ENCODE data around the gene VPS52.

Gene VPS52

DNA sequence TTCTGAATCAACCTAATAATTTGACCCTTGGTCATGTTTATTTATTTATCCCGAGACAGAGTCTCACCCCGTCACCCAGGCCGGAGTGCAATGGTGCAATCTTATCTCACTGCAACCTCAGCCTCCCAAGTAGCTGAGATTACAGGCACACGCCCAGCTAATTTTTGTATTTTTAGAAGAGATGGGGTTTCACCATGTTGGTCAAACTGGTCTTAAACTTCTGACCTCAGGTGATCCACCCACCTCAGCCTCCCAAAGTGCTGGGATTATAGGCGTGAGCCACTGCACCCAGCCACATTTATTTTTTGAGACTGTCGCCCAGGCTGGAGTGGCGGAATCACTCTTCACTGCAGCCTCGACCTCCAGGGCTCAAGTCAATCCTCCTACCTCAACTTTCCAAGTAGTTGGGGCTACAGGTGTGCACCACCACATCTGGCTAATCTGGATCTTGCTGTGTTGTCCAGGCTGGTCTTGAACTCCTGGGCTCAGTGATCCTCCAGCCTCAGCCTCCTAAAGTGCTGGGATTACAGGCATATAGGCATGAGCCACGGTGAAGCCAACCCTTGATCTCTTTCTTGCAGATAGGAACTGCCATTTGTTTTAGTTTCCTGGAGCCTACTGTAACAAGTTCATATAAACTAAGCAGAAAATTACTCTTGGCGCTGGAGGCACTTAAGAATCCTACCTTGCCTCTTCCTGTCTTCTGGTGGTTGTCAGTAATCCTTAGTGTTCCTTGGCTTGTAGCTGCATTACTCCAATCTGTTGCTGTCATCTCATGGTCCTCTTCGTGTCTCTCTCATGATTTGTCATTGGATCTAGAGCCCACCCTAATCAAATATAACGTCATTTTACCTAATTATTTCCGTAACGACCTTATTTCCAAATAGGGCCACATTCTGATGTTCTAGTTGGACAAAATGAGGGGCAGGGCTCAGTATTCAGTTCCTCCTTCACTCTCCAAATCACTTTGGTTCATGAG, 2.5 kb upstream of the VPS52 start:
- TF ChIP-seq, protein P1, sequence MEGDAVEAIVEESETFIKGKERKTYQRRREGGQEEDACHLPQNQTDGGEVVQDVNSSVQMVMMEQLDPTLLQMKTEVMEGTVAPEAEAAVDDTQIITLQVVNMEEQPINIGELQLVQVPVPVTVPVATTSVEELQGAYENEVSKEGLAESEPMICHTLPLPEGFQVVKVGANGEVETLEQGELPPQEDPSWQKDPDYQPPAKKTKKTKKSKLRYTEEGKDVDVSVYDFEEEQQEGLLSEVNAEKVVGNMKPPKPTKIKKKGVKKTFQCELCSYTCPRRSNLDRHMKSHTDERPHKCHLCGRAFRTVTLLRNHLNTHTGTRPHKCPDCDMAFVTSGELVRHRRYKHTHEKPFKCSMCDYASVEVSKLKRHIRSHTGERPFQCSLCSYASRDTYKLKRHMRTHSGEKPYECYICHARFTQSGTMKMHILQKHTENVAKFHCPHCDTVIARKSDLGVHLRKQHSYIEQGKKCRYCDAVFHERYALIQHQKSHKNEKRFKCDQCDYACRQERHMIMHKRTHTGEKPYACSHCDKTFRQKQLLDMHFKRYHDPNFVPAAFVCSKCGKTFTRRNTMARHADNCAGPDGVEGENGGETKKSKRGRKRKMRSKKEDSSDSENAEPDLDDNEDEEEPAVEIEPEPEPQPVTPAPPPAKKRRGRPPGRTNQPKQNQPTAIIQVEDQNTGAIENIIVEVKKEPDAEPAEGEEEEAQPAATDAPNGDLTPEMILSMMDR (IDR thresholded peaks at IDR 0.05) = no peak

DNA sequence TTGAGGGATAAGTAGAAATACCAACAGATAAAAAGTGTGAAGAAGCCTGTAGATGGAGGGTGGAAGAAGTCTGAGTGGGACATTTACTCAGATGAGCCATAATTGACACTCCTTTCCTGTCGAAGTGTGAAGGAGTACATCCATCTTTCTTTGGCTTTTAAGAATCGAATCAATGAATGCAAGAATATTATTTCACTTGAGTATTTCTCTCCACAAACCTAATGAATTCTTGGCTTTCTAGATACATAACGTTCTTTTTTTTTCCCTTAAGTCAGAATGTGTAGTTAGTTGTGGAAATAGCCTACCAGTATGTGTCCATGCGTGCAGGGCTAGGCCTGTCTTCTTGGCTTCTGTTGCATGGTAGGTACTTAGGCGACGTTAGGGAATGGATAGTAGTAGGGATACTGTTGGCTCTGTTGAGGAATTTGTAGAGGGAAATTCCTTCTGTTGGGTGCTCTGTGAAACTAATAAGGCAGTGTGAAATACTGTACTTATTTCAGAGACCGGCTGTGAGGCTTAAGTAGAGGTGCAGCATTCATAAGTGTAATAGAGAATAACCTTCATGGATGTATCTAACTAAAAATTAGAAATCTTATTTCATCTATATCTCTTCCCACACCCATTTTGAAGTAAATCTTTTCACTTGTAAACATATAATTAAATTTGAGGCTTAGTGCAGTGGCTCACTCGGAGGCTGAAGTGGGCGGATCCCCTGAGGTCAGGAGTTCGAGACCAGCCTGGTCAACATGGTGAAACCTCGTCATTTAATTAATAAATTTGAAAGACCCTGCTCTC, 1.6 kb upstream of the VPS52 start:
- TF ChIP-seq, protein P1 (IDR thresholded peaks at IDR 0.05) = no peak

DNA sequence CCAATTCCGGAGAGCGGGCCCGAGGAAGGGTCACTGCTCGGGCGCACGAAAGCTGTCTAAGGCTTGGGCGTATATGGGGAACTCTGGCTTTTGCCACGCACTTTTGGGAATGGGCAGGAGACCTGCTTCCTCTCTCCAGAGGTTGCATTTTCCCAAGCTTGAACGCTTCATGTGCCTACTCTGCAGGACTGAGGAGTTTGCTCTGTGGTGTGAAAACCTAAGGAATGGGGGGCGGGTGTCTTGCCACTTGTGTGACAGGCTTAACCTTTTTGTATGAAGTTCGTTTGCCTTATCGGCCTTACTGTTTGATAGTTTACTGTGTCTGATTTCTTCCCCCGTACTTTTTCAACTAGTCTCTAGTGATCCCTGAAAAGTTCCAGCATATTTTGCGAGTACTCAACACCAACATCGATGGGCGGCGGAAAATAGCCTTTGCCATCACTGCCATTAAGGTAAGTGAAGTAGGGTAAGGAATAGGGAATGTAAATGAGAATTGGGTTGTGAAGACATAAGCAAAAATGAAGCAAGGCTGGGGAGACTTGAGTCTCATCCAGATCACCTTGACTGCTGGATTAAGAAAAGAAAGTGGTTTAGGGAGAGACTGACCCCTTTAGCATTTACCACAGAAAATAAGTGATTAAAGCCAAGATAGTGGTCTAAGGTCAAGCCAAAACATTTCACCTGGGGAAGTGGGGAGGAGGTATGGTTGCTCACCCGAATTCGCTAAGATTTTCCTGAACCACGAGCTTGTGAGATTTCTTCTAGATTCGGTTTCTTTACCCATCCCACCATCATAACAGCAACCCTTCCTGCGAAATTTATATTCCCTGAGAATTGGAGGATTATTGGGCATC, 826 bp upstream of the VPS52 start:
- TF ChIP-seq, protein P1 (IDR thresholded peaks at IDR 0.05) = no peak

DNA sequence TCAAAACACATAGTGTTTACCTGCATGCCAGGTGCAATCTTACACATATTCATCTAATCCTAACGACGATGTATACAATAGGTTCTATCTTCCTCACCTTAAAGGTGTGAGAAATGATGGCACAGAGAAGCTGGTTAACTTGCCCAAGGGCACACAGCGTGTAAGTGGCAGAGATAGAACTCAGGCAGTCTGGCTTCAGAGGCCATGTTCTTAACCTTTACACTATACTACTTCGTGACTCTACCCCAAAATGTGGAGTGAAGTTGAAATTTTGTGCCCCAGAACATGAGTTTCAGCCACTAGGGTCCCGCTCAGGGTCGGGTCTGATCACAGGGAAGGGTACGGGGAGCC, 584 bp downstream of the VPS52 start:
- TF ChIP-seq, protein P1 (IDR thresholded peaks at IDR 0.05) = no peak

DNA sequence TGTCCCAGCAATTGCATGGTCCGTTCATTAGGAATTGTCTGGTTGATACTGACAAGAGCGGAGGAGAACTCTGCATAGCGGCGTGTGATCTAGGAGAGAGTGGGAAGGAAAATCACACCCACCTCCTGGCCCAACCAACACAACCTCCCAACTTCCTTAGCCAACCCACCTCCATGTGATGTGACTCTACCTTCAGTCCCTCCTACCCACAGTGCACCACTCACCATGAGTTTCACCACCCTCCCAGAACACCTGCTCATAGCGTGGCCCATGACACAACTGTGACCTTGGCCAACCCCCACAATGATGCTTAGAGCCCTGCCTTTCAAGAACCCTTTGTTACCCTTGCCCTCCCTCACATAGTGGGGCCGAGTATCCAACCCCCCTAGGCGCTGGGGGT, 7.7 kb downstream of the VPS52 start:
- TF ChIP-seq, protein P1 (IDR thresholded peaks at IDR 0.05) = no peak

DNA sequence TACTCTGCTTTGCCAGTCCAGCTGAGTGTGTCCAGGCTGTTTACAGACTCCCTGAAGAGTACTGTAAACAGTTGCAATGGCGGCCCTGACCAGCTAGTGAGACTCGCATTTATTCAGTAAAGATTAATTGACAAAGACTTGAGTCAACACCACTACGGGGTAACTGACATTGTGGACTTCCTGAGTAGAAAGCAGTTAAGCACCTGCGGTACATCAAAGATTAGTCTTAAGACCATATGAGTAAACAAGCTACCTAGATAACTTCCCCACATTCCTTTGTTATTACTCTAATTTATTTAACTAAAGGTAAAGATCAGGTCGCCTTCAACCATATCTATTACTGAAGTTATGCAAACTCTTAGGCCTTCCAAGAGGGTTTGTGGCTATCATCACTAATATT, 12.6 kb downstream of the VPS52 start:
- TF ChIP-seq, protein P1 (IDR thresholded peaks at IDR 0.05) = no peak

DNA sequence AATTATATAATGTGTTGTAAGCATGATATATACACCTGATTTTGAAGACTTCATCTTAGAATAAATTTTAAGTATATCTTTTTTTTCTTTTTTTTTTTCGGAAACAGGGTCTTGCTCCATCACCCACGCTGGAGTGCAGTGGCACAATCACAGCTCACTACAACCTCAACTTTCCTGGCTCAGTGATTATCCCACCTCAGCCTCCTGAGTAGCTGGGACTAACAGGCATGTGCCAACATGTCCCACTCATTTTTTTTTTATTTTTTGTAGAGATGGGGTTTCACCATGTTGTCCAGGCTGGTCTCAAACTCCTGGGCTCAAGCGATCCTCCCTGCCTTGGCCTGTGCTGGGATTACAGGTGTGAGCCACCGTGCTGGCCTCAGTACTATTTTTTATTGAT, 17.1 kb downstream of the VPS52 start:
- TF ChIP-seq, protein P1 (IDR thresholded peaks at IDR 0.05) = no peak
